OCI-M2 (cell line): ENCODE data around the gene HOXD1.

Experiments
- DNase-seq: peaks from one replicate; lab custom pipeline; 2025; ENCODE audit not compliant: unreplicated experiment; lab: John Stamatoyannopoulos, UW

HOXD1 gene

GRCh38 chr2:176152350-176153181, 35.9 kb upstream of the HOXD1 start:
- no peak for DNase-seq

- DNase-seq, result no peak
These were observed 33.8 kb upstream of the HOXD1 start for GRCh38 chr2:176154576-176155252.

GRCh38 chr2:176155356-176156044, 33.0 kb upstream of the HOXD1 start:
- no peak for DNase-seq

- no peak for DNase-seq
These were observed 32.1 kb upstream of the HOXD1 start for GRCh38 chr2:176156301-176156806.

GRCh38 chr2:176156807-176157498, 31.5 kb upstream of the HOXD1 start, which contains the start of gene HOXD3:
TSS of gene HOXD3 (plus strand) at chr2:176157307. CDS start at chr2:176169115, 11,808 bp downstream.
- DNase-seq, result no peak

- no peak for DNase-seq
These were observed 30.8 kb upstream of the HOXD1 start for GRCh38 chr2:176157499-176158185.

GRCh38 chr2:176158186-176158591, 30.3 kb upstream of the HOXD1 start:
- no peak for DNase-seq

GRCh38 chr2:176158855-176159662, 29.4 kb upstream of the HOXD1 start:
- DNase-seq, result no peak

- DNase-seq, result no peak
These were observed 28.7 kb upstream of the HOXD1 start for GRCh38 chr2:176159663-176160250.

- DNase-seq, result no peak
These were observed 28.1 kb upstream of the HOXD1 start for GRCh38 chr2:176160251-176160985.

GRCh38 chr2:176160986-176161824, 27.3 kb upstream of the HOXD1 start:
- no peak for DNase-seq

GRCh38 chr2:176161825-176162626, 26.4 kb upstream of the HOXD1 start:
- no peak for DNase-seq

- DNase-seq, result no peak
These were observed 25.4 kb upstream of the HOXD1 start for GRCh38 chr2:176162911-176163671.

GRCh38 chr2:176163672-176164056, 24.8 kb upstream of the HOXD1 start:
- DNase-seq, result no peak

- no peak for DNase-seq
These were observed 24.3 kb upstream of the HOXD1 start for GRCh38 chr2:176164201-176164600.
